ENCODE data around the gene PDLIM7. TPM values are rescaled to one million over a fixed set of nuclear protein-coding genes. Genes with fewer than 3 reads are reported as not detected.

PDLIM7 gene
- total RNA-seq, 2 experiments from 2014 or later, result 50.2 to 56.6 TPM

DNA sequence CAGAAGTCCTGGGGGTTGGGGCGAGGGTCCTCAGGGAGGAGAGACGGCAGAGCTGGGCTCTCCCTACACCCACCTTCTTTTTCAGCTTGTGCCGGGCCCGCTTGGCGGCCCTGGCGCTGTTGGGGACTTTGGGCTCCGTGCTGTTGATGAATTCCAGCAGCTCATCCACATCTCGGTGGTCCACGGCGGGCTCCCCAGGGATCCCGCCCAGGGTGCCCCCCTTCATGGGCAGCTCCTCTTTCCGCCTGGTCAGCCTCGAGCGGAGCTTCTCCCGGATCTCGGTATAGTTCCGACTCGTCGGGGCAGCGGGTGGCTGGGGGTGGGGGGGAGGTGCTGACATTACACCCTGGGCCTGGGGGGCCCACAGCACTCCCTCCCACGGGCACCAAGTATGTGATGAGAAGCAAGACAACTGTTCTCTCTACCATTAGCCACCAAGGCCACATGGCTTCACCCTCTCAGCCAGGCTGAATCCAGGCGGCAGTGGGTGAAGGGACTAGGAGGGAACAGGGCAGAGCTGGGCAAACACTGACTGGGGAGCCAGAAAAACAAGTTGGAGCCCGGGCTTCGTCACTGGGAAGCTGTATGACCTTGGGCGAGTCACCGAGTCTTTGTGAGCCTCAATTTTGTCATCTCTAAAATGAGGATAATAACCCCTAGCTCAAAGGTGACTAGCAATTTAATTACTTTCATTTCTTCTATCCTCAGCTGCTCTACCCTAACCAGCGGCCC, 34.0 kb upstream of the PDLIM7 start:
- no peak overlapping the region for H3K4me3 Mint-ChIP-seq
- POLR2A ChIA-PET, result interaction anchor here (0.6 kb wide), 1 partner anchor 77 kb away, joined by 3 read pairs; no protein-coding TSS in a partner anchor
- no peaks in the 10 kb centered on the region for H3K9me3 Mint-ChIP-seq
- peaks cover 13% of the 10 kb centered on the region for H3K36me3 Mint-ChIP-seq
- no peaks in the 10 kb centered on the region for H3K4me1 Mint-ChIP-seq (ENCODE audit: low read depth)
- H3K27me3 Mint-ChIP-seq, result no peaks in the 10 kb centered on the region
- intact Hi-C loops (cut with micrococcal nuclease), result no loop called here
- CTCF ChIA-PET, result no interaction called here
- no peak overlapping the region for H3K27ac Mint-ChIP-seq
- DNase-seq, result no peak

DNA sequence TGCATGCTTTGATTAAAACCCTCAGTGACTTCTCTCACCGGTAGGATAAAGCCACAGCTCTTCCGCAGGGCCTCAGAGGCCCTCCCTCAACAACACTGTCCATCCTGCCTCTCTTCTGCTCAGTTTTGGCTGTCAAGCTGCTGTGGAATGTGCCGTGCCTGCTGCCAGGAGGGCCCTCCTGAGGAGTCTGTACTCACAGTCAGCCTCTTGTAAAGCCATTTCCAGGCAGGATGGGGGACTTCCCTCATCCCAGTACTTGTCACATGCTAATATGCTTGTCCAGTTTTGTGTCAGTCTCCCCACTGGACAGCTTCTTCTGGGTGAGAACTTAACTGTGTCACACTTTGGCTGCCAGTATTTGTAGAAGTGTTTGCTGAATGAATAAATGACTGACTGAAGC, 33.2 kb upstream of the PDLIM7 start:
- CTCF ChIA-PET, result no interaction called here
- Mint-ChIP-seq H3K4me1 (ENCODE audit: low read depth) (no peaks in the 10 kb centered on the region), H3K9me3 (no peaks in the 10 kb centered on the region), H3K27ac (no peak overlapping the region), H3K27me3 (no peaks in the 10 kb centered on the region), H3K36me3 (peaks cover 13% of the 10 kb centered on the region), H3K4me3 (no peak overlapping the region)
- intact Hi-C loops (cut with micrococcal nuclease), result no loop called here
- DNase-seq, result no peak
- POLR2A ChIA-PET, result interaction anchor here (0.6 to 1.4 kb wide), 2 partner anchors 15 to 76 kb away, joined by 3 to 4 read pairs; no protein-coding TSS in a partner anchor

DNA sequence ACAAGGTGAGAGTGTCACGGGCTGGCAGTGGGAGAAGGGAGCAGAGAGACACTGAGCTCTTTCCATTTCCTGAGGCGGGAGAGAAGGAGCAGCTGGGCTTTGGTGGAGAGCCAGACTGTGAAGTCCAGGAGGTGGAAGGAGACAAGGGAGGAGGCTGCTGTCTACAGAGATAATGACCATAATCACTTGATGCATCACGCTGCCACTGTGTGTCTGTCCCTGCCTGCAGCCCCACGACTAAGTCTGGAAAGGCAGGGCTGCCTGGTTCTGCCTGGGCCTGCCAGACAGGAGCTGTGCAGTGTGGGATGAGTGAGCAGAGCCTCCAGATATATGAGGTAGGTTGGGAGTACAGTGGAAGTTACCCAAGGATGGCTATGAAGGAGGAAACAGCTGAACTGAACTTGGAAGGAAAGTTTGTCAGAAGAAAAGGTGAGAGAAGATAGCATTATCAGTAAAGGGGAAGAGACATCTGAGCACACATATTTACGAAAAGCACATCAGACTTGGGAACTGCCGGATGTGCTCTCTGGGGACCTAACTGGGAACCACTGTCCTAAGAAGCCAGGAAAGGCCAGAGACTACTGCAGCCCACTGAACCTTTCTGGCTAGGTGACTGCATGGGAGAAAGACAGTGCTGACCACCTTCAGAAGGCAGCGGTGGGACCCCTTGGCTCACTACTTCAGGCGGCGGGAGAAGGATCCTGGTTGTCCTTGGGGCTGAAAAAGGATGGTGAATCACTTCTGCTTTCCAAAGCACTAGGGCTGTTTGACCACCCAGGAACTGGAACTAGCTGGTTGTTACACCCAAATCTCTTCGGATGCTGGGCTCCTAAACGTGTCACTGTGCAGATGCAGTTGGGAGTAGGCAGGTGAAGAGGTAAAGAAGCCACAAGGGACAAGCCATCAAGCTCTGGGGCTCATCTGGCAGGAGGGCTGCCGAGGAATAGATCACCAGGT, 32.1 kb upstream of the PDLIM7 start:
- CTCF ChIA-PET, result no interaction called here
- H3K27ac Mint-ChIP-seq, result no peak overlapping the region
- no peak for DNase-seq

DNA sequence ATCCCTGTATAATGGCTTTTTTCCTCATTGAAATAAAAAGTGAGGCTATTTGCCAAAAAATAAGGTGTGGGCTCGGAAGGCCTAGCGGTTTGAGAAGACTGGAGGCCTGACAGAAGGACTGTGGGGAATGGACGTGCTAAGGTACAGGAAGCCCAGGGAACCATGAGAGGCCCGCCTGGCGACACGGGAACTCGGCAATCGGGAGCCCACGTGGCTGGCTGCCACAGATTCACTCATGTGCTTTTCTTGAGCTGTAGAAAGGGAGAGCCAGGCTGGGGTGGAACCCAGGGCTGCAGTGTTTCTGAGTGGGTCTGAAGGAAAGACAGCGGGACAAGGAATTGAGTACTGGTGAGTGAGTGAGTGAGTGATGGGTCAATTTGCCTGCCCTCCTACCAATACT, 31.2 kb upstream of the PDLIM7 start:
- Mint-ChIP-seq H3K36me3 (peaks cover 10% of the 10 kb centered on the region), H3K27ac (no peak overlapping the region), H3K27me3 (no peaks in the 10 kb centered on the region), H3K4me3 (no peak overlapping the region), H3K4me1 (ENCODE audit: low read depth) (no peaks in the 10 kb centered on the region), H3K9me3 (no peaks in the 10 kb centered on the region)
- intact Hi-C loops (cut with micrococcal nuclease), result no loop called here
- no peak for DNase-seq
- CTCF ChIA-PET, result no interaction called here
- POLR2A ChIA-PET, result no interaction called here

More for the DNA sequence above, 32.1 kb upstream of the PDLIM7 start:
- peaks cover 12% of the 10 kb centered on the region for H3K36me3 Mint-ChIP-seq
- H3K9me3 Mint-ChIP-seq, result no peaks in the 10 kb centered on the region
- H3K4me3 Mint-ChIP-seq, result no peak overlapping the region
- H3K4me1 Mint-ChIP-seq (ENCODE audit: low read depth), result no peaks in the 10 kb centered on the region
- intact Hi-C loops (cut with micrococcal nuclease), result no loop called here
- POLR2A ChIA-PET, result interaction anchor here (1.4 kb wide), 1 partner anchor 14 kb away, joined by 4 read pairs; no protein-coding TSS in a partner anchor
- no peaks in the 10 kb centered on the region for H3K27me3 Mint-ChIP-seq

DNA sequence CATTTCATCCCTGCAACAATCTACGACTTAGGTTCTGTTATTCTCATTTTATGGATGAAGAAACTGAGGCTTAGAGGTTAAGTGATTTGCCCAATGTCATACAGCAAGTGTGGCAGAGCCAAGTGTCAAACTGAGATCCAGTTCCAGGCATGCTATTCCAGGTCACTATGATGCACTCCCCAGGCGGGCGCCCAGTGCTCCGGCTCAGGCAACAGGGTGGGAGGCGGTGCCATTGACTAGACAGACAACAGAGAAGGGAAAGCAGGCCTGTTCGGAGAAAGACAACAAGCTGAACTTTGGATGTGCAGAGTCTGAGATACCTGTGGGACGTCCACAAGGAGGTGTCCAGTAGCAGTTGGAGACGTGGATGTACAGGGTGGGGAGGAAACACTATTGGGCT, 30.2 kb upstream of the PDLIM7 start:
- DNase-seq, result no peak
- Mint-ChIP-seq H3K36me3 (peaks cover 10% of the 10 kb centered on the region), H3K4me3 (no peak overlapping the region), H3K27me3 (no peaks in the 10 kb centered on the region), H3K27ac (no peak overlapping the region), H3K4me1 (ENCODE audit: low read depth) (no peaks in the 10 kb centered on the region), H3K9me3 (no peaks in the 10 kb centered on the region)
- ChIA-PET CTCF (no interaction called here), POLR2A (no interaction called here)
- intact Hi-C loops (cut with micrococcal nuclease), result no loop called here

DNA sequence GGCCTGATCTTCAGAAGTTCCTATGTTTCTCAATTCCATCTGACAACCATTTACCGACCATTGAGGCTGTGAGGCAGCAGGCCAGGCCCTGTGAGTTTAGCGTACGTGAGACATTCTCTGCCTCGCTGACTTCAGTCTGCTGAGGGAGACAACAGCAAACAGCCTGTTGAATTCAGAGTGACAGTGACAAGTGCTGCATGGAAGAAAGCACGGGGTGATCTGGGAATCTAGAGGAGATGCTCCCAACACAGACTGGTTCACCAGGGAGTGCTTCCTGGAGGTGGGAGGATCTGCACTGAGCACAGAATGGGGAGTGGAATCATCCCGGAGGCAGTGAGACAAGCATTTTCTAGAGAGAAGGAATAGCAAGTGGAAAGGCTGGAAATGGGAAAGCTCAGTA, 29.4 kb upstream of the PDLIM7 start:
- Mint-ChIP-seq H3K4me1 (ENCODE audit: low read depth) (no peaks in the 10 kb centered on the region), H3K9me3 (no peaks in the 10 kb centered on the region), H3K27ac (no peak overlapping the region), H3K36me3 (peaks cover 7% of the 10 kb centered on the region), H3K4me3 (no peak overlapping the region), H3K27me3 (no peaks in the 10 kb centered on the region)
- no peak for DNase-seq
- intact Hi-C loops (cut with micrococcal nuclease), result no loop called here
- ChIA-PET POLR2A (interaction anchor here (0.6 kb wide), 1 partner anchor 1148 kb away, joined by 3 read pairs; no protein-coding TSS in a partner anchor), CTCF (no interaction called here)

DNA sequence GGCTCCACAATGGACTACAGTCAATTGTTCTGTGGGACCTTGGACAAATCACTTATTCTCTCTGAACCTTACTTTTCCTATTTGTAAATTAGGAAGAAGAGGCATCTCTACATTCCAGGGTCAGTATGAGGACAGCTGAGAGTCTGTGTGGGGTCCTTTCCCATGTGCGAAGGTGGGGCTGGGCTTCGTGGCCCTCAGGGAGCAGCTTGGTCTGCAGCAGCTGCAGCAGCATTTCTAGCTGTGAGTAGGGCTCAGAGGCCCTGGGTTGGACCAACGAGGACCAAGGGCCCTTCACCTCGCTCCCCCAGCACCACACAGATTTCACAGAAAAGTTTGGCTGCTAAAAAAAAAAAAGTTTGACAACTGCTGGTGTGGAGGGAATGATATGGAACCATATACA, 28.8 kb upstream of the PDLIM7 start:
- no peak overlapping the region for H3K27ac Mint-ChIP-seq
- CTCF ChIA-PET, result interaction anchor here (1.1 kb wide), 1 partner anchor 26 kb away, joined by 3 read pairs; no protein-coding TSS in a partner anchor
- H3K36me3 Mint-ChIP-seq, result peaks cover 12% of the 10 kb centered on the region
- no peaks in the 10 kb centered on the region for H3K27me3 Mint-ChIP-seq
- no peaks in the 10 kb centered on the region for H3K9me3 Mint-ChIP-seq
- DNase-seq, result no peak
- H3K4me3 Mint-ChIP-seq, result no peak overlapping the region
- H3K4me1 Mint-ChIP-seq (ENCODE audit: low read depth), result peaks cover 5% of the 10 kb centered on the region
- POLR2A ChIA-PET, result interaction anchor here (0.6 kb wide), 1 partner anchor 1147 kb away, joined by 3 read pairs; no protein-coding TSS in a partner anchor
- intact Hi-C loops (cut with micrococcal nuclease), result no loop called here

DNA sequence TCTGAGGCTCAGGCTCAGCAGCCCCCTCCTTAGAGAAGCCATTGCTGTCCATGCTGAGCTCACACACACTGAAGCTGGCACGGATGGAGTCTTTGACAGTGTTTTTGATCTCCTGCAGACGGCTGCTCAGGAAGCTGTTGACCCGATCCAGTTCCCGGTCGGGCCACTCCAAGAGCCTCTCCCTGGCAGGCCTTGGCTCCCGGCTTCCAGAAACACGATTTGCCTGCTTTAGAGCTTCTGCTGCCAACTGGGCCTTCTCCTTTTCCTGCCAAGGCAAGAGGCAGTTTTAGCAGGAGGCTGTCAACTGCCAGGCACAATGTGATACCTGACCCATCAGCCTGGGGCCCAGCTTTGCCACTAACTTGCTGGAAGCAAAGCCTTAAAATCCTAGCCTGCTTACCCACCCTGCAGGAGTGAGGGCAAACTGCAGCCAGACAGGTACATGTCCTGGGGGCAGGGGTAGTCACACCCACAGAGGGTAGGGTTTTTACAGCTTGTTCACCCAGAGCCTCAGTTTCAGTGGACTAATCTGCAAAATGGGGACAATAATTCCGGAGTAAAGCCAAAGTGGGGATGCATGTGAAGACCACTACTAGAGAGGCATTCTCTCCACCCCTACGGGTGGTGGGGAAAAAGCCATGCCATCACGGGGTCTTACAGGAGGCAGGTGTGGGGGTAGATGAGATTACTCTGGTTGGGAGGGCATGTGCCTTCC, 27.7 kb upstream of the PDLIM7 start:
- DNase-seq, result no peak
- intact Hi-C loops (cut with micrococcal nuclease), result no loop called here
- ChIA-PET POLR2A (no interaction called here), CTCF (interaction anchor here (0.6 to 1.2 kb wide), 4 partner anchors 9 to 65 kb away, joined by 3 to 4 read pairs (median 3); no protein-coding TSS in a partner anchor)
- no peaks in the 10 kb centered on the region for H3K9me3 Mint-ChIP-seq
- no peaks in the 10 kb centered on the region for H3K27me3 Mint-ChIP-seq
- H3K4me3 Mint-ChIP-seq, result no peak overlapping the region
- peaks cover 7% of the 10 kb centered on the region for H3K36me3 Mint-ChIP-seq
- H3K27ac Mint-ChIP-seq, result no peak overlapping the region
- H3K4me1 Mint-ChIP-seq (ENCODE audit: low read depth), result peaks cover 12% of the 10 kb centered on the region

DNA sequence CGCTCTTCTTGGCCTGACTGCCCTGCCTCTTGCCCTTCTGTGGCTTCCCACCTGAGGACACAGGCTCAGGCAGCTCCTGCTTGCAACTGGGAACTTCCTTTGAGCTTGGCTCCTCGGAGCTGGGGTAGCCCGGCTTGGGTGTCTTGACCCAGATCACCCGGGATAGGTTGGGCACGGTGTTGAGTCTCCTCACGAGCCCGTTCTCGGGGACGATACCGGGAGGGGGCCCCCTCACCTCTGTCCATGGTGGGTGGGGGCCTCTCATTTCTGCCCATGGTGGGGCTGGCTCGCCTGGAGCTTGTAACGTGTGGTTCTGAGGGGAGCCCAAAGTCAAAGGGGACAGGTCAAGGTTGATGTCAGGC, 27.1 kb upstream of the PDLIM7 start:
- Mint-ChIP-seq H3K27me3 (no peaks in the 10 kb centered on the region), H3K9me3 (no peaks in the 10 kb centered on the region), H3K36me3 (peaks cover 7% of the 10 kb centered on the region), H3K4me3 (no peak overlapping the region), H3K4me1 (ENCODE audit: low read depth) (peaks cover 17% of the 10 kb centered on the region), H3K27ac (no peak overlapping the region)
- intact Hi-C loops (cut with micrococcal nuclease), result no loop called here
- no peak for DNase-seq
- CTCF ChIA-PET, result interaction anchor here (1.1 kb wide), 1 partner anchor 9 kb away, joined by 4 read pairs; no protein-coding TSS in a partner anchor
- POLR2A ChIA-PET, result no interaction called here

DNA sequence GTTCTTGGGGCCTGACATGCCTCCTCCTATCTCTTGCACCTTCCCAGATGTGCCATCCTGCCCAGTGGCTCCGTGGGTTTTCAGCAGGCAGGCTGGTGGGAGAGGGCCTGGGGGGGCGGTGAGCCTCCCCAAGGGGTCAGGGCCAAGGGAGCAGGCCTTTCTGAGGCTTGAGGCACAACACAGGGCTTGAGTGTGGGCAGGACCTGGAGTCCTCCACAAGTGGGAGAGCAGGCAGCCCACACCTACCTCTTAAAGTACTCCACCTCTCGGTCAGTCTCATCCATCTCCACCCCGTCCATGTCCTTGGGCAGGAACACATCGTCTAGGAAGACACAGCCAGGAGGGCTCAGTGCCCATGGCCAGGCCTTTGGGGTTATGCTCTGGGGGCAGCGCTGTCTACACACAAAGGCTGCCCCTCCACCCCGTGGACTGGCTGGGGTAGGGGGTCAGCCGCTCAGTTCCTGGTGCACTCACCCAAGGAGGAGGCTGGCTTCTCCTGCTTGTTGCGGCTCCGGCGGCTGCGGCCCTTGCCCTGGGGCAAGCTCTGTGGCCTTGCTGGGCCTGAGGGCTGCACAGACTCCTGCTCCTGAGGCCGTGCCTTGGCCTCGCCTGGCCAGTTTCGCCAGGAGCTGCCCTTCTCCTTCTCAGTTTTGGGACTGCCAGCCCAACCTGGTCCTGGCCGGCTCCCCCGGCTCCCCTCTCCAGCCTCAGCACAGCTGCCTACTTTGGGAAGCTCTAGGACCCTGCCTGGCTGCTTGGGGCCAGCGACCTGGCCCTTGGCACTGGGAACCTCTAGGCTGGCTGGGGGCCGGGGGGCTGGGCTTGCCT, 26.5 kb upstream of the PDLIM7 start:
- Mint-ChIP-seq H3K27me3 (no peaks in the 10 kb centered on the region), H3K9me3 (no peaks in the 10 kb centered on the region), H3K27ac (no peak overlapping the region), H3K4me1 (ENCODE audit: low read depth) (peaks cover 23% of the 10 kb centered on the region), H3K4me3 (no peak overlapping the region), H3K36me3 (peaks cover 7% of the 10 kb centered on the region)
- DNase-seq, result no peak
- intact Hi-C loops (cut with micrococcal nuclease), result no loop called here
- ChIA-PET CTCF (no interaction called here), POLR2A (no interaction called here)

DNA sequence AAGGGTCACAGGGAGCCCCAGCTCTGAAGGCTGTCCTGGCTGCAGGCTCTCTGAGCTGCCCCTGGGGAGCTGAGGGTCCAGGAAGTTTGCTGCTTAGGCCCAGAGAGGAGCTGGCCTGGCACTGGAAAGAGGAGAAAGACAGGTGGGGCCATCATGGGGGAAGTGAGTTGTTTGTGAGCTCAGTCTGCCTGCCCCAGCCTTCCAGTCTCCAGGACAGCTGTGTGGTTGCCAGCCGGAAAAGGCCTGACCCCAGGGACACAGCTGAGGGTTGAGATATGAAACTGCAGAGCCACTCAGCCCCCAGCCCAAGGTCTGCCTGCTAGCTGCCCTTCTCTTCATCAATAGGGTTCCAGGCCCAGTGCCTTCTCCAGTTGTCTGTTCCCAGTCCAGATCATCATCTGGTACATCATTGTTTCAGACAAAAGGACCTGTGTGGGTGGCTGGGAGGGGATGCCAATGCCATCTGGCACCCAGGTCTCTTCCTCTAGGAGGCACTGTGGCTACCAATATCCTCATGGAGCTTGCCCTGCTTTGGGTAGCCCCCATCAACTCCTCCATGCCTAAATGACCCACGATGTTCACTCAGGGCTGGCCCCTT, 23.6 kb upstream of the PDLIM7 start:
- Mint-ChIP-seq H3K36me3 (peaks cover 16% of the 10 kb centered on the region), H3K27me3 (no peaks in the 10 kb centered on the region), H3K27ac (peak overlapping the region; percentile 57), H3K9me3 (no peaks in the 10 kb centered on the region), H3K4me3 (no peak overlapping the region), H3K4me1 (ENCODE audit: low read depth) (peaks cover 32% of the 10 kb centered on the region)
- DNase-seq, result no peak
- intact Hi-C loops (cut with micrococcal nuclease), result no loop called here
- ChIA-PET POLR2A (no interaction called here), CTCF (interaction anchor here (1.0 to 1.5 kb wide), 3 partner anchors 20 to 212 kb away, joined by 4 to 5 read pairs (median 4); no protein-coding TSS in a partner anchor)

All from activated CD4-positive, alpha-beta memory T cell treated with anti-CD3 and anti-CD28 coated beads for 36 hours (primary cell).